Prostate gland (tissue), 2 donors: ENCODE data around the gene CNOT9.

Experiments used
- POLR2A ChIP-seq: fragments of 450-650 bp; IDR thresholded peaks from one replicate; pipeline ENCODE4 v1.6.1; 2016; ENCODE audit warnings: antibody characterized with exemption, mild to moderate bottlenecking
- POLR2AphosphoS5 ChIP-seq: sonication (generic); formaldehyde crosslinking; IDR thresholded peaks from one replicate; pipeline ENCODE4 v1.6.1; 2017; ENCODE audit warnings: antibody characterized with exemption
- TF ChIP-seq, protein P1 (sequence below), 4 experiments: fragments of 200-600 bp in 2 of 4; fragments of 450-650 bp in 2 of 4; sonication (generic) in 2 of 4; IDR thresholded peaks; 1 replicate in 3 of 4; 2 replicates in 1 of 4; pipeline ENCODE4 v1.5.1; 2016 to 2019; ENCODE audit warnings: antibody characterized with exemption in 4 of 4, mild to moderate bottlenecking in 2 of 4, moderate library complexity in 2 of 4

DNA sequence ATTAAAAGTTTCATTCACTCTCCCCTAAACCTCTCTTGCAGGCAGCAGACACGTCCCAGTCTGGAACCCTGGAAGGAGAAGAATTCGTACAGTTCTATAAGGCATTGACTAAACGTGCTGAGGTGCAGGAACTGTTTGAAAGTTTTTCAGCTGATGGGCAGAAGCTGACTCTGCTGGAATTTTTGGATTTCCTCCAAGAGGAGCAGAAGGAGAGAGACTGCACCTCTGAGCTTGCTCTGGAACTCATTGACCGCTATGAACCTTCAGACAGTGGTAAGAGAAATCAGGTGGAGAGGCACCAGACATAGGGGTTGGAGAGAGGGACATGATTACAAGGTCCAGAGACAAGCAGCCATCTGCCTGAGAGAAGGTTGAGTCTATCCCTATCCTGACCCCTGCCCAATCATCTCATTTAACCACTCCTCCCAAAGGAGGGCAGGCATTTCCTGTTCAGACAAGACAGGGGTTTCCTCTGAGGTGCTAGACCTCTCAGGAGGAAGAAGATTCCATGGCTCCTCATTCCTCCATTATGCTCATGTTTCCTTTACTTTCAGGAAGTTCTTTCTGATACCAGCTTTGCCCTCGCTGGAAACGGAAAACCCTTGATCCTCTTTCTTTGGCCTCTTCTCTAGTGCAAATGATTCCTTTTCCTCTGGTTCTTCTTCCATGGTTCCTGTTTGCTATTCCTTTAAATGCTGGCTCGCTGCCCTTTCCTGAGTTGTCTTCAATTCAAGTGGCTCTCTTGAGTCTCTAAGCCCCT is 54.1 kb downstream of the CNOT9 start:
- TF ChIP-seq, protein P1, sequence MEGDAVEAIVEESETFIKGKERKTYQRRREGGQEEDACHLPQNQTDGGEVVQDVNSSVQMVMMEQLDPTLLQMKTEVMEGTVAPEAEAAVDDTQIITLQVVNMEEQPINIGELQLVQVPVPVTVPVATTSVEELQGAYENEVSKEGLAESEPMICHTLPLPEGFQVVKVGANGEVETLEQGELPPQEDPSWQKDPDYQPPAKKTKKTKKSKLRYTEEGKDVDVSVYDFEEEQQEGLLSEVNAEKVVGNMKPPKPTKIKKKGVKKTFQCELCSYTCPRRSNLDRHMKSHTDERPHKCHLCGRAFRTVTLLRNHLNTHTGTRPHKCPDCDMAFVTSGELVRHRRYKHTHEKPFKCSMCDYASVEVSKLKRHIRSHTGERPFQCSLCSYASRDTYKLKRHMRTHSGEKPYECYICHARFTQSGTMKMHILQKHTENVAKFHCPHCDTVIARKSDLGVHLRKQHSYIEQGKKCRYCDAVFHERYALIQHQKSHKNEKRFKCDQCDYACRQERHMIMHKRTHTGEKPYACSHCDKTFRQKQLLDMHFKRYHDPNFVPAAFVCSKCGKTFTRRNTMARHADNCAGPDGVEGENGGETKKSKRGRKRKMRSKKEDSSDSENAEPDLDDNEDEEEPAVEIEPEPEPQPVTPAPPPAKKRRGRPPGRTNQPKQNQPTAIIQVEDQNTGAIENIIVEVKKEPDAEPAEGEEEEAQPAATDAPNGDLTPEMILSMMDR (IDR thresholded peaks at IDR 0.05) = no peak
- TF ChIP-seq POLR2AphosphoS5 (no peak), POLR2A (no peak)
